CD4-positive, alpha-beta T cell treated with Interleukin-17A for 1 hour (primary cell): Measurements from ENCODE around the gene MTERF2.
"Not testable (repeated sequence)": the region's sequence is repeated elsewhere in the genome, so short reads cannot be mapped to it uniquely, and the experiment has no call there.

Experiments used
- DNase-seq: peaks from one replicate; pipeline ENCODE4 v3.0.0-alpha.2; 2020

MTERF2 gene

GRCh38 chr12:106986625-106987389 is at the start of gene MTERF2:
TSS of gene MTERF2 (minus strand) at chr12:106987146. CDS start at chr12:106978714, 8,432 bp downstream.
- peak; percentile 84 for DNase-seq

- DNase-seq = no peak
Measured at GRCh38 chr12:107035733-107036132, 48.8 kb upstream of the MTERF2 start.

GRCh38 chr12:107033758-107034739 is 47.1 kb upstream of the MTERF2 start:
- DNase-seq = no peak

GRCh38 chr12:107032266-107032665 is 45.3 kb upstream of the MTERF2 start:
- no peak for DNase-seq

- no peak for DNase-seq
Measured at GRCh38 chr12:107031061-107031460, 44.1 kb upstream of the MTERF2 start.

- no peak for DNase-seq
Measured at GRCh38 chr12:107029081-107029480, 42.1 kb upstream of the MTERF2 start.

- DNase-seq = peak; percentile 89
Measured at GRCh38 chr12:107027636-107028053, 40.7 kb upstream of the MTERF2 start.

- no peak for DNase-seq
Measured at GRCh38 chr12:107026806-107027635, 40.1 kb upstream of the MTERF2 start.

GRCh38 chr12:107026356-107026755 is 39.4 kb upstream of the MTERF2 start:
- DNase-seq = not testable (repeated sequence)

GRCh38 chr12:107025671-107026070 is 38.7 kb upstream of the MTERF2 start:
- DNase-seq = no peak

- no peak for DNase-seq
Measured at GRCh38 chr12:107019546-107019945, 32.6 kb upstream of the MTERF2 start.

- no peak for DNase-seq
Measured at GRCh38 chr12:107017042-107017441, 30.1 kb upstream of the MTERF2 start.

- peak; percentile 58 for DNase-seq
Measured at GRCh38 chr12:107014055-107014454, 27.1 kb upstream of the MTERF2 start.

GRCh38 chr12:107012736-107013425 is 25.9 kb upstream of the MTERF2 start:
- no peak for DNase-seq

GRCh38 chr12:107011519-107011918 is 24.6 kb upstream of the MTERF2 start:
- no peak for DNase-seq

GRCh38 chr12:107007411-107007810 is 20.5 kb upstream of the MTERF2 start:
- no peak for DNase-seq

- not testable (repeated sequence) for DNase-seq
Measured at GRCh38 chr12:107002665-107003064, 15.7 kb upstream of the MTERF2 start.

- no peak for DNase-seq
Measured at GRCh38 chr12:106999446-106999845, 12.5 kb upstream of the MTERF2 start.

GRCh38 chr12:106997916-106998315 is 11.0 kb upstream of the MTERF2 start:
- DNase-seq = no peak

- DNase-seq = not testable (repeated sequence)
Measured at GRCh38 chr12:106996102-106996501, 9.2 kb upstream of the MTERF2 start.

GRCh38 chr12:106994579-106995220 is 7.8 kb upstream of the MTERF2 start:
- DNase-seq = no peak

- DNase-seq = no peak
Measured at GRCh38 chr12:106987846-106988245, 900 bp upstream of the MTERF2 start.
